Mucosa of rectum (tissue), 2 donors: ENCODE data around the gene MYO5B.
A peak's percentile ranks its signal among the peaks of the same experiment; 100 is the strongest.
"Not testable (repeated sequence)": the region's sequence is repeated elsewhere in the genome, so short reads cannot be mapped to it uniquely, and the experiment has no call there.

ENCODE experiments used
- H3K27ac ChIP-seq, 2 donors: one replicate each; pipeline ENCODE4 v1.7.0; 2013; ENCODE audit warnings: inconsistent platforms in 2 of 2, low read depth in 2 of 2, low read length in 2 of 2
- H3K27me3 ChIP-seq, 2 donors: one replicate each; pipeline ENCODE4 v1.7.0; 2013; ENCODE audit warnings: low read length in 2 of 2; ENCODE audit not compliant: control insufficient read depth in 2 of 2, insufficient read depth in 2 of 2
- H3K36me3 ChIP-seq, 2 donors: one replicate each; pipeline ENCODE4 v1.7.0; 2013; ENCODE audit warnings: low read length in 2 of 2; ENCODE audit not compliant: control insufficient read depth in 2 of 2, insufficient read depth in 2 of 2
- H3K4me1 ChIP-seq, 2 donors: one replicate each; pipeline ENCODE4 v1.7.0; 2013; ENCODE audit warnings: low read length in 2 of 2, mild to moderate bottlenecking in 1 of 2; ENCODE audit not compliant: control insufficient read depth in 2 of 2, insufficient read depth in 2 of 2
- H3K4me3 ChIP-seq, 2 donors: one replicate each; pipeline ENCODE4 v1.7.0; 2013; ENCODE audit warnings: low read length in 2 of 2
- H3K9ac ChIP-seq, 2 donors: one replicate each; pipeline ENCODE4 v1.7.0; 2013; ENCODE audit warnings: low read length in 2 of 2, low read depth in 1 of 2, mild to moderate bottlenecking in 1 of 2
- H3K9me3 ChIP-seq, 2 donors: one replicate each; pipeline ENCODE4 v1.7.0; 2013; ENCODE audit warnings: low read length in 2 of 2; ENCODE audit not compliant: control insufficient read depth in 2 of 2
- donor health status: healthy.
- donor health status: Normal muscosa, but diverticular disease.

The MYO5B gene

DNA sequence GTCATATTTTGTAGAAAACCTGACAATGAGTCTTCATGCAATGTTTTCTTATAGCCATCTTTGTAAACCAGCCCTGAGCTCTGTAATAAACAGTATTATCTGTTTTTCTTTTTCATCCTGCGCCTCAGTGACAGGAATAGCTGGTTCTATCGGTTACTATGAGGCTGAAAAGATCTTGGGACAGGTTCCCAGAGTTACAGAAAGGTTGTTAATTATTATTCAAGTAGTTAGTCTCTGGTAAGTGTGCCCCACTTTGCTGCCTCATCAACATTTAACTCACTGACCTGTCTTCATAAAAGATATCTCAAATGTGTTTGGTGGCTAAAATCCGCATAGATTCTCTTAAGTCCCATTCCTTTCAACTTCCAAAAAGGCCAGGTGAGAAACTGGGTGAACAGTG, 400.2 kb downstream of the MYO5B start:
- H3K9ac ChIP-seq = no peak overlapping the region
- H3K27ac ChIP-seq = no peak overlapping the region
- no peaks in the 10 kb centered on the region for H3K27me3 ChIP-seq
- H3K9me3 ChIP-seq = no peaks in the 10 kb centered on the region
- no peak overlapping the region for H3K4me3 ChIP-seq
- no peaks in the 10 kb centered on the region for H3K4me1 ChIP-seq
- H3K36me3 ChIP-seq = peaks cover 48 to 62% of the 10 kb centered on the region in 2 donors

GRCh38 chr18:49789560-49790134, 405.3 kb downstream of the MYO5B start:
- H3K36me3 ChIP-seq = peaks cover 44 to 47% of the 10 kb centered on the region in 2 donors
- H3K27me3 ChIP-seq, H3K27ac ChIP-seq, H3K9ac ChIP-seq, H3K9me3 ChIP-seq, H3K4me1 ChIP-seq, H3K4me3 ChIP-seq: not testable (repeated sequence)

DNA sequence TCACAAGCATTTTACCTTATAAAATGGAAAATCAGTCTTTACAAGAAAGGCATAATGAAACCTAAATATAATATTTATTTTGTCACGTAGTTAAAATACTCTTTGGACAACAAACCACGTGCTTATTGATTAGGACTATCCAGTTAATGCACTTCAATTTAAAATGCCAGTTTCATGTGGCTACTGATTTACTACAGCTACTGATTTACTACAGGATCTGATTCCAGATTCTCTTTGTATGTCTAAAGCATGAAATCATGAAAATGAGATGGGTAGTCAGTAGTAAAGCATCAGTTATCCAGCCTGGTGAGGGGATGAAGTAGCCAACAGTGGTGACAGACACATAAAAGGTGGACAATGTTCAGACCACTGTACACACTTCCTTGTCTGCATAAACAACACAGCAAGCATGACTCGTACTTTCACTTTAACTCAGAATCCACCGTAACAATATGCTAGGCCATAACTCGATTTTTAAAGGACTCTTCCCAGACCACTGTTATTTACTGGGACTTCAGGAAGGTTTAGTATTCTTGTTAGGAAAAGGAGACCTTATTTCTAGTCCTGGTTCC, 406.5 kb downstream of the MYO5B start:
- Histone ChIP-seq H3K4me3 (peak overlapping the region; percentile 10 to 15), H3K27ac (peak overlapping the region in 1 of 2 donors; percentile 7), H3K9ac (peak overlapping the region in 1 of 2 donors; percentile 3), H3K36me3 (peaks cover 43 to 46% of the 10 kb centered on the region in 2 donors), H3K27me3 (no peaks in the 10 kb centered on the region), H3K9me3 (no peaks in the 10 kb centered on the region), H3K4me1 (peaks cover 0 to 3% of the 10 kb centered on the region in 2 donors)

GRCh38 chr18:49786019-49786720, 408.8 kb downstream of the MYO5B start:
- peaks cover 37 to 42% of the 10 kb centered on the region in 2 donors for H3K36me3 ChIP-seq
- H3K9me3 ChIP-seq = no peaks in the 10 kb centered on the region
- no peaks in the 10 kb centered on the region for H3K27me3 ChIP-seq
- no peak overlapping the region for H3K27ac ChIP-seq
- peaks cover 0 to 3% of the 10 kb centered on the region in 2 donors for H3K4me1 ChIP-seq
- H3K9ac ChIP-seq = no peak overlapping the region
- H3K4me3 ChIP-seq = no peak overlapping the region

DNA sequence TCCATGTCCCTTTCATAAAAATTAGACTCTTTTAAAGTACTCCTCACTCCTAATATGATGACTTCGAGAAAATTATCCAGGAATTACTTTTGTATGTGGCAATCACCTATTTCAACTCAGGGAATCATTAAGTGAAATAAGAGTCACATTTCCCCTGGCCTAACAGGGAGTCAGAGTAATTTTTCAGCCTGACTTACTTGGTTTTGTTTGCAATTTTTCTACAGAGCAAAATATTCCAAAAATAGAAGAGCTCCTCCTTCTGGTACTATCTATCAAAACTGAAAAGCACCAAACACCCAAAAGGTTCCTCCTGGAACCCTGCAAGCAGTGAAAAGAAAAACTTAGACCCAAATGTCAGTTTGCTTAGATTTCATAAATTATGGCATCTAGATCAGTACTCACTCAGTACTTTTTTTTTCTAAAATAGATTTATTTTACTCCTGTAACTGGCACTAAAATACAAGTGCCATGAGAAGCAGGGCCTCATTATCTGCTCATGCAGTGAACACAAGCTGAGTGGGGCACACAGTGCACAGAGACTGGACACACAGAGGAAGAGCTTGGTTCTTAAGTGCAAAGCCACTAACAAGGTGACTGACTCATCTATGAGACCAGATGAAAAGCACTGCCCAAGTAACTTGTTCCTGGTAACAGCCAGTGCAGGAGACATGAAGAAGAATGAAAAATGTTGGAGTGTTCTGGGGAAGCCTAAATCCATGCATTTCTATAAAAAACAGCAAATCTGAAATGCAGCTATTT, 410.3 kb downstream of the MYO5B start:
- H3K4me1 ChIP-seq = peaks cover 0 to 3% of the 10 kb centered on the region in 2 donors
- H3K9ac ChIP-seq = no peak overlapping the region
- H3K27ac ChIP-seq = no peak overlapping the region
- H3K36me3 ChIP-seq = peaks cover 34% of the 10 kb centered on the region in 2 donors
- no peaks in the 10 kb centered on the region for H3K9me3 ChIP-seq
- no peak overlapping the region for H3K4me3 ChIP-seq
- no peaks in the 10 kb centered on the region for H3K27me3 ChIP-seq

GRCh38 chr18:49783631-49784030, 411.3 kb downstream of the MYO5B start:
- not testable (repeated sequence) for H3K9ac ChIP-seq, H3K27ac ChIP-seq
- peaks cover 29 to 41% of the 10 kb centered on the region in 2 donors for H3K36me3 ChIP-seq

DNA sequence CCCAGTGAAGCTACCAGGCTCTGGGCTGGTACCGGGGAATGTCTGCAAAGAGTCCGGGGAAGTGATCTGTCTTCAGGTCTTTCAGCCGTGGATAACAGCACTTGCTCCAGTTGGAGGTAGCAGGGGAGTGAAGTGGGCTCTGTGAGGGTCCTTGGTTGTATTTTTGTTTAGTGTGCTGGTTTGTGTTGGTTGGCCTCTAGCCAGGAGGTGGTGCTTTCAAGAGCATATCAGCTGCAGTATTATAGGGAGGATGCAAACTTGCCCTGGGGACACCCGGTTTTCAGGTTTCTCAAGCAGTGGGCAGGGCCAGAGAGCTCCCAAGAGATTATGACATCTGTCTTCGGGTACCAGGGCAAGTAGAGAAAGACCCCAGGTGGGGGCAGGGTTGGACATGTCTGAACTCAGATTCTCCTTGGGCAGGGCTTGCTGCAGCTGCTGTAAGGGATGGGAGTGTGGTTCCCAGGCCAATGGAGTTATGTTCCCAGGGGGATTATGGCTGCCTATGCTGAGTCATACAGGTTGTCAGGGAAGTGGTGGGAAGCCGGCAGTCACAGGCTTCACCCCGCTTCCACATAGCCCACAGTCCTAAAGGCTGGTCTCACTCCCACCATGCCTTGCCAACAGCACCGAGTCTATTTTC, 416.0 kb downstream of the MYO5B start:
- H3K9ac ChIP-seq = no peak overlapping the region
- no peaks in the 10 kb centered on the region for H3K27me3 ChIP-seq
- peaks cover 23 to 25% of the 10 kb centered on the region in 2 donors for H3K36me3 ChIP-seq
- H3K9me3 ChIP-seq = peaks cover 0 to 2% of the 10 kb centered on the region in 2 donors
- H3K4me3 ChIP-seq = no peak overlapping the region
- no peak overlapping the region for H3K27ac ChIP-seq
- no peaks in the 10 kb centered on the region for H3K4me1 ChIP-seq

More at GRCh38 chr18:49783631-49784030, 411.3 kb downstream of the MYO5B start:
- H3K9me3 ChIP-seq, H3K27me3 ChIP-seq, H3K4me3 ChIP-seq, H3K4me1 ChIP-seq: not testable (repeated sequence)
